ENCODE measurements around the gene IGFL4. TPM values are rescaled to one million over a fixed set of nuclear protein-coding genes. Genes with fewer than 3 reads are reported as not detected.

Gene IGFL4
- total and polyA plus RNA-seq, 2 of the 13 experiments (the other 11 are each of a cell fraction or from before 2014, with no cell fraction given) = 1.2 to 1.4 TPM

DNA sequence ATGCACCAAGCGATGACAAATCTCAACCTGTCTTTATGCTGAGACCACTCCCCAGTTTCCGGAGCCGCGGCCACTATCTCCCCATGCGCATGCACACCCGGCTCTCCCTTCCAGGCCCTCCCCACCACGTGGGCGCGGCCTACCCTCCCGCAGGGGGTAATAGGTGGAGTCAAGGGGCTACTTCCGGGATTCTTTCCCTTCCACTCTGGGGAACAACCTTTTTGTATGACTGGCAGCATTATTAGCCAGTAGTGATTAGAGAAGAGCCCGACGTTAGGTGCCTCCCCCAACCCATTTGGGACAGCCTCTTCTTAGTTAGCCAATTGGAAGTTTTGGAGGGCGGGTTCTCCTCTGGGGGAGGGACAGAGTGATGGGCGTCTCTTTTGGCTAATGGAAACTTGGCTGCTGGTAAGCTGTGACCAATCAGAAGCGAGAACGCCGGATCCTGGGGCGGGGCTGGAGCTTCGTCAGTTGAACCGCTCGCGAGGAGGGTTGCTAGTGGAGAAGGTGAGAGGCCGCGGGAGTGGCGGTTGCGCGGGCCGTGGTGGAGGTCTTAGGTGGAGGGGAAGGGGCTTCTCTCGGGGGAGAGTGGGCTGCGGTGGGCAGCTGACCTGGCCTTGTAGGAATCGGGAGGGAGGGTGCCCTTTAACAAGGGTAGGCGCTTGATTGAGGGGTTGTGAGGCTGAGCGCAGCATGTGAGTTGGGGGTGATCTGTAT is 45.6 kb downstream of the IGFL4 start, which contains the start of gene CCDC61 (continued):
- no peak; the same call in 1 of the 2 replicates for TF ChIP-seq ZBTB7B (CRISPR knock-in tag; IDR thresholded peaks at IDR 0.05)
- TF ChIP-seq NFKBIZ (CRISPR knock-in tag; IDR thresholded peaks at IDR 0.05) = no peak
- TF ChIP-seq RELA (CRISPR knock-in tag; IDR thresholded peaks at IDR 0.05) = no peak
- TF ChIP-seq ATF4 (CRISPR knock-in tag; IDR thresholded peaks at IDR 0.05) = no peak
- TF ChIP-seq RNF2 (conservative IDR thresholded peaks at IDR 0.05; ENCODE audit: low read depth) = no peak
- no peak for TF ChIP-seq ZNF383 (CRISPR knock-in tag; IDR thresholded peaks at IDR 0.05; ENCODE audit: borderline replicate concordance)
- no peak for TF ChIP-seq ZBED4 (CRISPR knock-in tag; IDR thresholded peaks at IDR 0.05; ENCODE audit: borderline replicate concordance)
- no peak for TF ChIP-seq ZMYM2 (CRISPR knock-in tag; IDR thresholded peaks at IDR 0.05)
- TF ChIP-seq, protein P1, sequence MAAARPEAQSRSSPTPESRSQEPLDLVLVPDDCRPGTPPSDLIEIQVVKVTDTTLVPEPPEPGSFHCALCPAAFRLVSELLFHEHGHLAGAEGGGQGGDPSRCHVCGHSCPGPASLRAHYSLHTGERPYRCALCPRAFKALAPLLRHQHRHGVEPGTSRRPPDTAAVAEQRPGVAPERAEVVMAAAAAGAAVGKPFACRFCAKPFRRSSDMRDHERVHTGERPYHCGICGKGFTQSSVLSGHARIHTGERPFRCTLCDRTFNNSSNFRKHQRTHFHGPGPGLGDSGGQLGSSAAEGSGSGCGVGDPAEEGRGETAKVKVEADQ (CRISPR knock-in tag; IDR thresholded peaks at IDR 0.05; ENCODE audit: borderline replicate concordance) = no peak
- TF ChIP-seq KLF9 (CRISPR knock-in tag; IDR thresholded peaks at IDR 0.05; ENCODE audit: low read depth) = no peak
- TF ChIP-seq RARG (CRISPR knock-in tag; IDR thresholded peaks at IDR 0.05; ENCODE audit: low read depth) = no peak
- TF ChIP-seq, protein P2, sequence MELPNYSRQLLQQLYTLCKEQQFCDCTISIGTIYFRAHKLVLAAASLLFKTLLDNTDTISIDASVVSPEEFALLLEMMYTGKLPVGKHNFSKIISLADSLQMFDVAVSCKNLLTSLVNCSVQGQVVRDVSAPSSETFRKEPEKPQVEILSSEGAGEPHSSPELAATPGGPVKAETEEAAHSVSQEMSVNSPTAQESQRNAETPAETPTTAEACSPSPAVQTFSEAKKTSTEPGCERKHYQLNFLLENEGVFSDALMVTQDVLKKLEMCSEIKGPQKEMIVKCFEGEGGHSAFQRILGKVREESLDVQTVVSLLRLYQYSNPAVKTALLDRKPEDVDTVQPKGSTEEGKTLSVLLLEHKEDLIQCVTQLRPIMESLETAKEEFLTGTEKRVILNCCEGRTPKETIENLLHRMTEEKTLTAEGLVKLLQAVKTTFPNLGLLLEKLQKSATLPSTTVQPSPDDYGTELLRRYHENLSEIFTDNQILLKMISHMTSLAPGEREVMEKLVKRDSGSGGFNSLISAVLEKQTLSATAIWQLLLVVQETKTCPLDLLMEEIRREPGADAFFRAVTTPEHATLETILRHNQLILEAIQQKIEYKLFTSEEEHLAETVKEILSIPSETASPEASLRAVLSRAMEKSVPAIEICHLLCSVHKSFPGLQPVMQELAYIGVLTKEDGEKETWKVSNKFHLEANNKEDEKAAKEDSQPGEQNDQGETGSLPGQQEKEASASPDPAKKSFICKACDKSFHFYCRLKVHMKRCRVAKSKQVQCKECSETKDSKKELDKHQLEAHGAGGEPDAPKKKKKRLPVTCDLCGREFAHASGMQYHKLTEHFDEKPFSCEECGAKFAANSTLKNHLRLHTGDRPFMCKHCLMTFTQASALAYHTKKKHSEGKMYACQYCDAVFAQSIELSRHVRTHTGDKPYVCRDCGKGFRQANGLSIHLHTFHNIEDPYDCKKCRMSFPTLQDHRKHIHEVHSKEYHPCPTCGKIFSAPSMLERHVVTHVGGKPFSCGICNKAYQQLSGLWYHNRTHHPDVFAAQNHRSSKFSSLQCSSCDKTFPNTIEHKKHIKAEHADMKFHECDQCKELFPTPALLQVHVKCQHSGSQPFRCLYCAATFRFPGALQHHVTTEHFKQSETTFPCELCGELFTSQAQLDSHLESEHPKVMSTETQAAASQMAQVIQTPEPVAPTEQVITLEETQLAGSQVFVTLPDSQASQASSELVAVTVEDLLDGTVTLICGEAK (IDR thresholded peaks at IDR 0.05) = no peak
- TF ChIP-seq, protein P2 (CRISPR knock-in tag; IDR thresholded peaks at IDR 0.05) = no peak
